Measurements from ENCODE around the gene SECISBP2L.
A peak's percentile ranks its signal among the peaks of the same experiment; 100 is the strongest.

SECISBP2L gene

DNA sequence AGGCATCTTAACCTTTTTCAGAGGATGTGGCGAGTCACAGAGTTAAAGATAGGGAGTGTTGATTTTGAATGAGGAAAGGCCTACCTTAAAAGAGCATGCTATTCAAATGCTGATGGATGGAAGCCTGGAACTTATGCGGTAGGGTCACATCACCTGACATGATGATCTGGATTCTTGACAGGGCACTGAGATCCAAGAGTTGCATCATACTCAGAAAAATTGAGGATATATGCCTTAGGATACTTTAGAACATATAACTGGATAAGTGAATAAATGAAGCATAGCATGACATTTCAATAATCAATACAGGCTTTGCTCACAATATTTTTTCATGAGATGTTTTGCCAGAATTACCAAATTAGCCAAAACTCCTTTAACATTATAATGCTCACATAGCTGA, 20.1 kb upstream of the SECISBP2L start:
- Histone ChIP-seq H4K8ac (ENCODE audit: low read depth, low read length) (no peak overlapping the region), H3K4me2 (ENCODE audit: insufficient read depth, low read length, poor library complexity, severe bottlenecking) (no peak overlapping the region), H2AFZ (ENCODE audit: low read length) (no peak overlapping the region), H3K36me3 (replicated peaks in 1 of 2; ENCODE audit: control insufficient read depth in 2 of 2, insufficient read depth in 2 of 2, low read length in 2 of 2) (no peaks in the 10 kb centered on the region), H3K27ac (replicated peaks; ENCODE audit: low read length) (no peak overlapping the region), H2AK5ac (ENCODE audit: low read depth, low read length) (no peak overlapping the region), H3K4ac (ENCODE audit: low read length) (no peak overlapping the region), H3K27me3 (ENCODE audit: control insufficient read depth in 3 of 3, insufficient read depth in 3 of 3, low read depth in 1 of 3, low read length in 3 of 3) (no peaks in the 10 kb centered on the region), H3K4me1 (ENCODE audit: control insufficient read depth in 2 of 2, insufficient read depth in 1 of 2, low read depth in 1 of 2, low read length in 2 of 2) (peaks cover 0 to 4% of the 10 kb centered on the region in 2 donors), H3K9ac (ENCODE audit: low read depth, low read length, poor library complexity) (no peak overlapping the region), H2BK15ac (ENCODE audit: low read length) (no peak overlapping the region), H2BK120ac (ENCODE audit: low read depth, low read length) (no peak overlapping the region), H3K23ac (ENCODE audit: low read depth, low read length, poor library complexity) (no peak overlapping the region), H3K79me1 (ENCODE audit: low read depth, low read length) (no peaks in the 10 kb centered on the region), H3K18ac (ENCODE audit: low read length) (no peak overlapping the region), H3K14ac (ENCODE audit: low read length) (no peak overlapping the region), H2BK12ac (ENCODE audit: low read length) (no peak overlapping the region), H3K4me3 (ENCODE audit: low read length in 2 of 2) (no peak overlapping the region), H2BK5ac (ENCODE audit: low read length) (no peak overlapping the region), H3K9me3 (replicated peaks in 1 of 2; ENCODE audit: control insufficient read depth in 2 of 2, insufficient read depth in 1 of 2, low read depth in 1 of 2, low read length in 2 of 2) (no peaks in the 10 kb centered on the region), H4K91ac (ENCODE audit: low read depth, low read length, poor library complexity) (no peak overlapping the region)
- WGBS, 2 donors (ENCODE audit: extremely low coverage in 2 of 2, insufficient read length in 2 of 2, insufficient replicate concordance in 1 of 2): no CpG with 5 or more reads among the region's 2 CpGs
- no peak for DNase-seq (ENCODE audit: low spot score)

- Histone ChIP-seq H3K4ac (ENCODE audit: low read length) (no peak overlapping the region), H3K9me3 (replicated peaks in 1 of 2; ENCODE audit: control insufficient read depth in 2 of 2, insufficient read depth in 1 of 2, low read depth in 1 of 2, low read length in 2 of 2) (no peaks in the 10 kb centered on the region), H2AK5ac (ENCODE audit: low read depth, low read length) (no peak overlapping the region), H2BK12ac (ENCODE audit: low read length) (no peak overlapping the region), H3K9ac (ENCODE audit: low read depth, low read length, poor library complexity) (no peak overlapping the region), H4K91ac (ENCODE audit: low read depth, low read length, poor library complexity) (no peak overlapping the region), H2BK5ac (ENCODE audit: low read length) (no peak overlapping the region), H3K18ac (ENCODE audit: low read length) (no peak overlapping the region), H3K79me1 (ENCODE audit: low read depth, low read length) (no peaks in the 10 kb centered on the region), H3K27ac (replicated peaks; ENCODE audit: low read length) (no peak overlapping the region), H3K27me3 (ENCODE audit: control insufficient read depth in 3 of 3, insufficient read depth in 3 of 3, low read depth in 1 of 3, low read length in 3 of 3) (no peaks in the 10 kb centered on the region), H3K4me2 (ENCODE audit: insufficient read depth, low read length, poor library complexity, severe bottlenecking) (no peak overlapping the region), H2BK120ac (ENCODE audit: low read depth, low read length) (no peak overlapping the region), H2BK15ac (ENCODE audit: low read length) (no peak overlapping the region), H3K14ac (ENCODE audit: low read length) (no peak overlapping the region), H3K23ac (ENCODE audit: low read depth, low read length, poor library complexity) (no peak overlapping the region), H3K4me1 (ENCODE audit: control insufficient read depth in 2 of 2, insufficient read depth in 1 of 2, low read depth in 1 of 2, low read length in 2 of 2) (peaks cover 0 to 4% of the 10 kb centered on the region in 2 donors), H4K8ac (ENCODE audit: low read depth, low read length) (no peak overlapping the region), H3K36me3 (replicated peaks in 1 of 2; ENCODE audit: control insufficient read depth in 2 of 2, insufficient read depth in 2 of 2, low read length in 2 of 2) (no peaks in the 10 kb centered on the region), H2AFZ (ENCODE audit: low read length) (no peak overlapping the region), H3K4me3 (ENCODE audit: low read length in 2 of 2) (no peak overlapping the region)
- no peak for DNase-seq (ENCODE audit: low spot score)
- WGBS, 2 donors (ENCODE audit: extremely low coverage in 2 of 2, insufficient read length in 2 of 2, insufficient replicate concordance in 1 of 2): no CpG with 5 or more reads among the region's 3 CpGs
Measured at GRCh38 chr15:49064884-49065283, 18.6 kb upstream of the SECISBP2L start.

DNA sequence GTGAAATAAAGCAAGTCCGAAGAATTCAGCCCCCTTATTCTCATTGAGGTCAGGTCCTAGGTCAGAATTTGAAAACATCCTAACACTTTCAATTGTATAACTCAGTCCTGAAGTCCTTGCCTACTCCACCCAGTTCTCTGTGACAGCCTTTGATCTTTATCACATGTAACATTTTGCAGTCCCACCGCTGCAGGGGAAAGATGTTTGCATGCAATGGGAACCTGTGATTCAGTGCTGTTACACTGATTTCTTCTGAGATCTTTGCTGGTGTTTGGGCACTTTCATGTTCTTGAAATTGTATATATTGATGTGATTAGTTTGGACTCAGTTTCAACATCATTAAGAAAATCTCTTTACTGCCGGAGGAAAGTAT, 18.0 kb upstream of the SECISBP2L start:
- no peak overlapping the region for H4K91ac ChIP-seq (ENCODE audit: low read depth, low read length, poor library complexity)

DNA sequence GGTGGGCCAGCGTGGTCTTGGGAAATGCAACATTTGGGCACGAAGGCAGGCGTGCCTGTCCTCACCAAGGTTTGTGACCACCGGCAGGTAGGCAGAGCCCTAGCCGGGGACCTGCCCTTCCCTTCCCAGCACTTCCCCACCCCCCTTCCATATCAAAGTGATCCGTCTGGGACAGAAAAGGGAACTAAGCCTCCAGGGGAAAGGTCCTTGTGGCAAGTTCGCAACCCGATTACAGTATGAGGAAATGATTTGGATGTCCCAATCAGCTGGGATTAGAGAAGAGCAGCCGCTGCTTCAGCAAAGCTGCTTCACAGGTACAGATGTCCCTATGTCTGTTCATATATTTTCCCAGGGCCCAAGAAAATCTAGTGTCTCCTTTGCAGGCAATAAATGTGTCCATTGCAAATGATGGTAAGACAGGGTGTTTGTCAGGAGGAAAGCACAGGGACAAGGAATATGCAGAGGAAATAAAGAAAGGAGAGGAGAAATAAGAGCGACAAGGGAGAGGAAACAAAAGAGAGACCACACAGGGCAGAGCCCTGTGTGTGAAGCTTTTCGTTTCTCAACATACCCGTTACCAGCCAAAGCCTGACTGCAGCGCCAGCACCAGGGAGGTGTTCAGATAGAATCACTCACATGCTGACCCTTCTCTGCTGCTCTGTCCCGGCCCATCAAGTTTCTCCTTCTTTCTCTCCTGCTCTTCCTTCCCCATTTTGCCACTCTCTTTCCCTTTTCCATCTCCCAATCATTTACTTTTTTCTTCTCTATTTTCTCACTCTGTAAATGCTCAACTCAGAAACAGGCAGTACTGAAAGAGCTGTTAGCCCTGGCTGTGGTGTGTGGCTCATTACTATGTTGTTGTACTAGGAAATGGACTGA, 17.4 kb upstream of the SECISBP2L start:
- Histone ChIP-seq H2AK5ac (ENCODE audit: low read depth, low read length) (no peak overlapping the region), H3K18ac (ENCODE audit: low read length) (no peak overlapping the region), H2AFZ (ENCODE audit: low read length) (peak overlapping the region; percentile 65), H2BK120ac (ENCODE audit: low read depth, low read length) (no peak overlapping the region), H3K27ac (replicated peaks; ENCODE audit: low read length) (no peak overlapping the region), H2BK15ac (ENCODE audit: low read length) (no peak overlapping the region), H3K23ac (ENCODE audit: low read depth, low read length, poor library complexity) (no peak overlapping the region), H2BK5ac (ENCODE audit: low read length) (no peak overlapping the region), H4K91ac (ENCODE audit: low read depth, low read length, poor library complexity) (no peak overlapping the region), H3K36me3 (replicated peaks in 1 of 2; ENCODE audit: control insufficient read depth in 2 of 2, insufficient read depth in 2 of 2, low read length in 2 of 2) (no peaks in the 10 kb centered on the region), H3K14ac (ENCODE audit: low read length) (no peak overlapping the region), H3K4ac (ENCODE audit: low read length) (no peak overlapping the region), H3K27me3 (ENCODE audit: control insufficient read depth in 3 of 3, insufficient read depth in 3 of 3, low read depth in 1 of 3, low read length in 3 of 3) (no peaks in the 10 kb centered on the region), H3K9ac (ENCODE audit: low read depth, low read length, poor library complexity) (no peak overlapping the region), H3K4me1 (ENCODE audit: control insufficient read depth in 2 of 2, insufficient read depth in 1 of 2, low read depth in 1 of 2, low read length in 2 of 2) (peaks cover 0 to 4% of the 10 kb centered on the region in 2 donors), H3K4me2 (ENCODE audit: insufficient read depth, low read length, poor library complexity, severe bottlenecking) (no peak overlapping the region), H3K9me3 (replicated peaks in 1 of 2; ENCODE audit: control insufficient read depth in 2 of 2, insufficient read depth in 1 of 2, low read depth in 1 of 2, low read length in 2 of 2) (no peaks in the 10 kb centered on the region), H3K4me3 (ENCODE audit: low read length in 2 of 2) (no peak overlapping the region), H3K79me1 (ENCODE audit: low read depth, low read length) (no peaks in the 10 kb centered on the region), H4K8ac (ENCODE audit: low read depth, low read length) (no peak overlapping the region), H2BK12ac (ENCODE audit: low read length) (no peak overlapping the region)
- WGBS, 2 donors (ENCODE audit: extremely low coverage in 2 of 2, insufficient read length in 2 of 2, insufficient replicate concordance in 1 of 2): no CpG with 5 or more reads among the region's 14 CpGs
- no peak for DNase-seq (ENCODE audit: low spot score)

More for the DNA sequence above, 18.0 kb upstream of the SECISBP2L start:
- Histone ChIP-seq H3K18ac (ENCODE audit: low read length) (no peak overlapping the region), H3K4me2 (ENCODE audit: insufficient read depth, low read length, poor library complexity, severe bottlenecking) (no peak overlapping the region), H3K4me1 (ENCODE audit: control insufficient read depth in 2 of 2, insufficient read depth in 1 of 2, low read depth in 1 of 2, low read length in 2 of 2) (peaks cover 0 to 4% of the 10 kb centered on the region in 2 donors), H3K4me3 (ENCODE audit: low read length in 2 of 2) (no peak overlapping the region), H2BK15ac (ENCODE audit: low read length) (no peak overlapping the region), H2BK120ac (ENCODE audit: low read depth, low read length) (no peak overlapping the region), H3K36me3 (replicated peaks in 1 of 2; ENCODE audit: control insufficient read depth in 2 of 2, insufficient read depth in 2 of 2, low read length in 2 of 2) (no peaks in the 10 kb centered on the region), H3K79me1 (ENCODE audit: low read depth, low read length) (no peaks in the 10 kb centered on the region), H2AFZ (ENCODE audit: low read length) (no peak overlapping the region), H3K4ac (ENCODE audit: low read length) (no peak overlapping the region), H2BK5ac (ENCODE audit: low read length) (no peak overlapping the region), H4K8ac (ENCODE audit: low read depth, low read length) (no peak overlapping the region), H2BK12ac (ENCODE audit: low read length) (no peak overlapping the region), H3K9ac (ENCODE audit: low read depth, low read length, poor library complexity) (no peak overlapping the region), H3K23ac (ENCODE audit: low read depth, low read length, poor library complexity) (no peak overlapping the region), H2AK5ac (ENCODE audit: low read depth, low read length) (no peak overlapping the region), H3K9me3 (replicated peaks in 1 of 2; ENCODE audit: control insufficient read depth in 2 of 2, insufficient read depth in 1 of 2, low read depth in 1 of 2, low read length in 2 of 2) (no peaks in the 10 kb centered on the region), H3K14ac (ENCODE audit: low read length) (no peak overlapping the region), H3K27ac (replicated peaks; ENCODE audit: low read length) (no peak overlapping the region), H3K27me3 (ENCODE audit: control insufficient read depth in 3 of 3, insufficient read depth in 3 of 3, low read depth in 1 of 3, low read length in 3 of 3) (no peaks in the 10 kb centered on the region)
- DNase-seq (ENCODE audit: low spot score): no peak
- no CpG with 5 or more reads among the region's 3 CpGs for WGBS, 2 donors (ENCODE audit: extremely low coverage in 2 of 2, insufficient read length in 2 of 2, insufficient replicate concordance in 1 of 2)
